GM12878 (cell line): Measurements from ENCODE around the gene CLASP2. TPM values are rescaled to one million over a fixed set of nuclear protein-coding genes. Genes with fewer than 3 reads are reported as not detected.

Source experiments
- ATAC-seq: fragments of 200-7000 bp; cut with Tn5 transposase; 3 replicates; pipeline ENCODE4 v1.9.1; 2020; ENCODE audit warnings: mild to moderate bottlenecking, moderate library complexity
- BruUV-seq: library from RNA; stranded (reverse); fragments of 400-500 nt; replicated peaks from 2 replicates; lab custom pipeline; 2021; lab: Mats Ljungman, UMichigan
- CTCF ChIA-PET: fragments of 300-600 bp; sonication (Branson Sonifier 250); formaldehyde crosslinking; extraction: SDS; loops from one replicate; lab custom pipeline; 2021; ENCODE audit warnings: inconsistent platforms; lab: Yijun Ruan, JAX
- POLR2A ChIA-PET: fragments of 350-600 bp; formaldehyde crosslinking; extraction: SDS; loops from one replicate; lab custom pipeline; 2021; ENCODE audit warnings: inconsistent platforms; lab: Charles Lee
- RAD21 ChIA-PET: fragments of 300-600 bp; sonication (Branson Sonifier 250); formaldehyde crosslinking; loops from one replicate; lab custom pipeline; 2023; ENCODE audit warnings: antibody characterized with exemption; ENCODE audit not compliant: unreplicated experiment; lab: Charles Lee
- SMC1A ChIA-PET: fragments of 300-600 bp; sonication (Branson Sonifier 250); formaldehyde crosslinking; loops from one replicate; lab custom pipeline; 2023; ENCODE audit not compliant: unreplicated experiment, uncharacterized antibody; lab: Charles Lee
- DNase-seq: peaks from one replicate; pipeline ENCODE4 v3.0.0-alpha.2; 2011; ENCODE audit warnings: low read depth, low spot score
- FAIRE-seq: peaks from 3 replicates; lab custom pipeline; 2011; peaks lifted over from hg19 to GRCh38; lab: Jason Lieb, UNC
- H2AFZ ChIP-seq: 2 replicates; pipeline ENCODE4 v1.6.0; 2011; ENCODE audit warnings: low read depth, low read length, control low read depth; ENCODE audit not compliant: control insufficient read depth
- H3K27ac ChIP-seq: 2 replicates; pipeline ENCODE4 v1.5.1; 2011; ENCODE audit warnings: control low read depth; ENCODE audit not compliant: control insufficient read depth, insufficient read depth
- H3K27me3 ChIP-seq, 2 experiments: replicated peaks in 1 of 2; 2 replicates each; pipeline versions ENCODE4 v1.6.0 to v1.6.1; 2011; ENCODE audit warnings: low read length in 1 of 2; ENCODE audit not compliant: control insufficient read depth in 2 of 2, insufficient read depth in 2 of 2
- H3K36me3 ChIP-seq, 2 experiments: 2 replicates each; pipeline ENCODE4 v1.5.1; 2011; ENCODE audit warnings: low read length in 1 of 2; ENCODE audit not compliant: control insufficient read depth in 2 of 2, insufficient read depth in 2 of 2
- H3K4me1 ChIP-seq: 2 replicates; pipeline ENCODE4 v1.6.1; 2011; ENCODE audit warnings: mild to moderate bottlenecking, low read length, moderate library complexity, mixed read lengths; ENCODE audit not compliant: control insufficient read depth, insufficient read depth
- H3K4me2 ChIP-seq: 2 replicates; pipeline ENCODE4 v1.6.0; 2011; ENCODE audit warnings: control low read depth; ENCODE audit not compliant: control insufficient read depth, insufficient read depth
- H3K4me3 ChIP-seq: fragments of 200-600 bp; sonication (generic); 2 replicates; pipeline ENCODE4 v1.5.1; 2016
- H3K79me2 ChIP-seq: 2 replicates; pipeline ENCODE4 v1.6.0; 2011; ENCODE audit warnings: low read length; ENCODE audit not compliant: control insufficient read depth, insufficient read depth
- H3K9ac ChIP-seq: 2 replicates; pipeline ENCODE4 v1.8.0; 2011; ENCODE audit warnings: low read length, control low read depth, mixed read lengths; ENCODE audit not compliant: control insufficient read depth, insufficient read depth
- H3K9me3 ChIP-seq: replicated peaks from 3 replicates; pipeline ENCODE4 v1.5.1; 2011; ENCODE audit warnings: mild to moderate bottlenecking, low read length; ENCODE audit not compliant: control insufficient read depth, insufficient read depth
- H4K20me1 ChIP-seq: 2 replicates; pipeline ENCODE4 v1.6.0; 2011; ENCODE audit not compliant: control insufficient read depth, insufficient read depth
- BHLHE40 ChIP-seq, 2 experiments: fragments of 450-650 bp in 1 of 2; IDR thresholded peaks; 2 replicates each; pipeline ENCODE4 v1.6.1; 2011 to 2017; ENCODE audit warnings: low read depth in 2 of 2, borderline replicate concordance in 1 of 2, improper control_type of control experiment in 1 of 2, low read length in 1 of 2, mild to moderate bottlenecking in 1 of 2
- BRCA1 ChIP-seq: IDR thresholded peaks from 2 replicates; pipeline ENCODE4 v1.6.1; 2011; ENCODE audit warnings: low read depth, low read length, improper control_type of control experiment
- POLR2A ChIP-seq: IDR thresholded peaks from 2 replicates; pipeline ENCODE4 v1.6.1; 2011; ENCODE audit warnings: low read depth, mild to moderate bottlenecking, low read length
- POU2F2 ChIP-seq: IDR thresholded peaks from 3 replicates; pipeline ENCODE4 v1.6.1; 2011; ENCODE audit warnings: low read depth, mild to moderate bottlenecking, low read length, borderline replicate concordance
- RB1 ChIP-seq: fragments of 450-650 bp; formaldehyde crosslinking; IDR thresholded peaks from 2 replicates; pipeline ENCODE4 v1.6.1; 2017; ENCODE audit warnings: mild to moderate bottlenecking, borderline replicate concordance
- RCOR1 ChIP-seq: conservative IDR thresholded peaks from 2 replicates; pipeline ENCODE4 v1.6.1; 2012; ENCODE audit warnings: low read depth, low read length, improper control_type of control experiment
- SMC3 ChIP-seq: IDR thresholded peaks from 2 replicates; pipeline ENCODE4 v1.6.1; 2011; ENCODE audit warnings: low read length, improper control_type of control experiment, borderline replicate concordance
- SRF ChIP-seq, 2 experiments: IDR thresholded peaks; 2 replicates each; pipeline ENCODE4 v1.6.1; 2011; ENCODE audit warnings: low read depth in 2 of 2, low read length in 2 of 2, mild to moderate bottlenecking in 1 of 2, moderate library complexity in 1 of 2
- STAT3 ChIP-seq: IDR thresholded peaks from 2 replicates; pipeline ENCODE4 v1.6.1; 2011; ENCODE audit warnings: low read depth, low read length, improper control_type of control experiment
- SUZ12 ChIP-seq: fragments of 200-600 bp; sonication (generic); IDR thresholded peaks from one replicate; pipeline ENCODE4 v1.6.1; 2018; ENCODE audit warnings: antibody characterized with exemption, mild to moderate bottlenecking; ENCODE audit not compliant: unreplicated experiment
- TARDBP ChIP-seq: IDR thresholded peaks from 2 replicates; pipeline ENCODE4 v1.6.1; 2016; ENCODE audit warnings: borderline replicate concordance
- WGBS: methylation state at CpG from one replicate; pipeline ENCODE4 v1.1.6; 2016; ENCODE audit warnings: low lambda C conversion rate; ENCODE audit not compliant: insufficient replicate concordance, insufficient coverage; ENCODE audit errors: missing lambda C conversion rate; 5-methylcytosine and 5-hydroxymethylcytosine counted together
- in situ Hi-C: fragments of 300-500 bp; cut with MboI; formaldehyde crosslinking; loops from 9 replicates; pipeline ENCODE4 v1.14.3; 2018; ENCODE audit warnings: mixed read lengths
- intact Hi-C: fragments of 100-400 bp; cut with micrococcal nuclease; formaldehyde crosslinking; loops from one replicate; pipeline ENCODE4 v1.14.2; 2022; ENCODE audit not compliant: unreplicated experiment
- polyA plus RNA-seq, 11 experiments: library from polyadenylated mRNA; depleted of rRNA in 4 of 11; unstranded in 6 of 11; stranded (reverse) in 5 of 11; fragments of >200 nt; fragmentation: Nextera tagmentation in 4 of 11; fragmentation: Illumina TruSeq in 1 of 11; extraction: Ambion mirVana in 4 of 11; extraction: Trizol in 1 of 11; gene quantifications; 1 replicate in 1 of 11; 2 replicates in 10 of 11; pipeline versions ENCODE4 v1.2.1 to v1.2.3, GENCODE V29; 2011 to 2016; ENCODE audit warnings: inconsistent platforms in 2 of 11, missing spikeins in 2 of 11, low read depth in 1 of 11
- total RNA-seq, 4 experiments: library from RNA; depleted of rRNA in 3 of 4; stranded (reverse); fragments of >200 nt in 3 of 4; fragmentation: Illumina TruSeq in 1 of 4; extraction: Trizol in 1 of 4; gene quantifications; 2 replicates each; pipeline versions ENCODE4 v1.2.1 to v1.2.3, GENCODE V29; 2013 to 2021
- TF ChIP-seq, protein P1 (sequence below): fragments of 450-650 bp; IDR thresholded peaks from 2 replicates; pipeline ENCODE4 v1.6.1; 2018; ENCODE audit warnings: mild to moderate bottlenecking, low read depth, moderate library complexity; ENCODE audit not compliant: partially characterized antibody
- TF ChIP-seq, protein P2 (sequence below): IDR thresholded peaks from 2 replicates; pipeline ENCODE4 v1.6.1; 2011; ENCODE audit warnings: borderline replicate concordance, low read depth, mild to moderate bottlenecking, moderate library complexity, mixed read lengths, low read length; ENCODE audit not compliant: insufficient read depth; ENCODE audit errors: extremely low read length

CLASP2 gene
- total and polyA plus RNA-seq, 10 of the 15 experiments (the other 5 are each of a cell fraction or from before 2014, with no cell fraction given) = 4.0 to 38.3 (median 26.8) TPM

DNA sequence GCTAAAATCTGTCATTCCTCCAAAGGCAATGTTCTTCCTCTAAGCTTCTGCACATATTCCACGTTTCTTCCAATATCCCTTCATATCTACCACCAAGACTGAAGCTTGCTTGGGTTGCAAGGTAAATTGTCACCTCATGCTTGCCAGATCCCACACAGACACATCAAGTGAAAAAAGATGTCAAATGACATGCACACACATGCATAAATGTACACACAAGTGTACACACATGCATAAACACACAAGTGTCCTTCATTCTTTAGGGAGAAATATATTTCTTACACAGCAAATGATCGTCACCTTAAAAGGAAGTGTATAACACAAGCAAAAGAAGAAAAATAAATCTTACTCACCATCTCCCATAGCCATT is 59.4 kb downstream of the CLASP2 start:
- H3K9ac ChIP-seq = no peak overlapping the region; the same call in 1 of the 2 replicates
- peak overlapping the region; percentile 82 for H3K4me2 ChIP-seq
- ATAC-seq (peak; percentile 28; the same call in 2 of the 3 replicates), FAIRE-seq (no peak), DNase-seq (no peak)
- CTCF ChIA-PET = interaction anchor here (1.0 to 2.7 kb wide), 7 partner anchors 10 to 128 kb away, joined by 3 to 14 read pairs (median 4); no protein-coding TSS in a partner anchor
- intact Hi-C loops = no loop called here
- H3K9me3 ChIP-seq = no peaks in the 10 kb centered on the region
- POLR2A ChIA-PET = interaction anchor here (0.6 to 2.7 kb wide), 7 partner anchors 22 to 974 kb away, joined by 3 to 8 read pairs (median 4); partner anchors contain the start of genes CNOT10 and UBP1
- 95% methylated on average over 2 of the region's 2 CpGs for WGBS
- SMC1A ChIA-PET = interaction anchor here (0.9 to 3.0 kb wide), 12 partner anchors 9 to 140 kb away, joined by 3 to 13 read pairs (median 4); partner anchors contain the start of gene PDCD6IP
- RAD21 ChIA-PET = interaction anchor here (0.8 to 1.9 kb wide), 7 partner anchors 13 to 220 kb away, joined by 3 to 8 read pairs (median 3); no protein-coding TSS in a partner anchor
- BruUV-seq = no TSS peak
- no peak for TF ChIP-seq POLR2A
- TF ChIP-seq TARDBP = no peak
- TF ChIP-seq, protein P1, sequence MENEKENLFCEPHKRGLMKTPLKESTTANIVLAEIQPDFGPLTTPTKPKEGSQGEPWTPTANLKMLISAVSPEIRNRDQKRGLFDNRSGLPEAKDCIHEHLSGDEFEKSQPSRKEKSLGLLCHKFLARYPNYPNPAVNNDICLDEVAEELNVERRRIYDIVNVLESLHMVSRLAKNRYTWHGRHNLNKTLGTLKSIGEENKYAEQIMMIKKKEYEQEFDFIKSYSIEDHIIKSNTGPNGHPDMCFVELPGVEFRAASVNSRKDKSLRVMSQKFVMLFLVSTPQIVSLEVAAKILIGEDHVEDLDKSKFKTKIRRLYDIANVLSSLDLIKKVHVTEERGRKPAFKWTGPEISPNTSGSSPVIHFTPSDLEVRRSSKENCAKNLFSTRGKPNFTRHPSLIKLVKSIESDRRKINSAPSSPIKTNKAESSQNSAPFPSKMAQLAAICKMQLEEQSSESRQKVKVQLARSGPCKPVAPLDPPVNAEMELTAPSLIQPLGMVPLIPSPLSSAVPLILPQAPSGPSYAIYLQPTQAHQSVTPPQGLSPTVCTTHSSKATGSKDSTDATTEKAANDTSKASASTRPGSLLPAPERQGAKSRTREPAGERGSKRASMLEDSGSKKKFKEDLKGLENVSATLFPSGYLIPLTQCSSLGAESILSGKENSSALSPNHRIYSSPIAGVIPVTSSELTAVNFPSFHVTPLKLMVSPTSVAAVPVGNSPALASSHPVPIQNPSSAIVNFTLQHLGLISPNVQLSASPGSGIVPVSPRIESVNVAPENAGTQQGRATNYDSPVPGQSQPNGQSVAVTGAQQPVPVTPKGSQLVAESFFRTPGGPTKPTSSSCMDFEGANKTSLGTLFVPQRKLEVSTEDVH = no peak
- TF ChIP-seq RCOR1 = no peak
- TF ChIP-seq SRF (IDR thresholded peaks at IDR 0.05; ENCODE audit: low read depth in 2 of 2, low read length in 2 of 2) = no peak
- no peak for TF ChIP-seq BRCA1
- no peak for TF ChIP-seq RB1
- TF ChIP-seq POU2F2 = no peak
- no peak for TF ChIP-seq BHLHE40 (IDR thresholded peaks at IDR 0.05; ENCODE audit: borderline replicate concordance in 1 of 2, low read depth in 2 of 2, low read length in 1 of 2)
- TF ChIP-seq STAT3 = no peak
- TF ChIP-seq SMC3 = no peak
- TF ChIP-seq, protein P2, sequence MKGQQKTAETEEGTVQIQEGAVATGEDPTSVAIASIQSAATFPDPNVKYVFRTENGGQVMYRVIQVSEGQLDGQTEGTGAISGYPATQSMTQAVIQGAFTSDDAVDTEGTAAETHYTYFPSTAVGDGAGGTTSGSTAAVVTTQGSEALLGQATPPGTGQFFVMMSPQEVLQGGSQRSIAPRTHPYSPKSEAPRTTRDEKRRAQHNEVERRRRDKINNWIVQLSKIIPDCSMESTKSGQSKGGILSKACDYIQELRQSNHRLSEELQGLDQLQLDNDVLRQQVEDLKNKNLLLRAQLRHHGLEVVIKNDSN = no peak
- TF ChIP-seq SUZ12 = no peak
- H2AFZ ChIP-seq = peak overlapping the region; percentile 80
- peaks cover 4% of the 10 kb centered on the region for H3K79me2 ChIP-seq
- peak overlapping the region; percentile 66 for H3K4me3 ChIP-seq
- H3K27me3 ChIP-seq = no peaks in the 10 kb centered on the region
- peaks cover 4% of the 10 kb centered on the region; the same call in 1 of the 2 replicates for H3K4me1 ChIP-seq
- in situ Hi-C loops = no loop called here
- H3K36me3 ChIP-seq = no peaks in the 10 kb centered on the region
- no peaks in the 10 kb centered on the region for H4K20me1 ChIP-seq
- no peak overlapping the region; the same call in 1 of the 2 replicates for H3K27ac ChIP-seq
